ENCODE results near the gene SYT15B.
"Not testable (repeated sequence)": the region's sequence is repeated elsewhere in the genome, so short reads cannot be mapped to it uniquely, and the experiment has no call there.

The SYT15B gene

DNA sequence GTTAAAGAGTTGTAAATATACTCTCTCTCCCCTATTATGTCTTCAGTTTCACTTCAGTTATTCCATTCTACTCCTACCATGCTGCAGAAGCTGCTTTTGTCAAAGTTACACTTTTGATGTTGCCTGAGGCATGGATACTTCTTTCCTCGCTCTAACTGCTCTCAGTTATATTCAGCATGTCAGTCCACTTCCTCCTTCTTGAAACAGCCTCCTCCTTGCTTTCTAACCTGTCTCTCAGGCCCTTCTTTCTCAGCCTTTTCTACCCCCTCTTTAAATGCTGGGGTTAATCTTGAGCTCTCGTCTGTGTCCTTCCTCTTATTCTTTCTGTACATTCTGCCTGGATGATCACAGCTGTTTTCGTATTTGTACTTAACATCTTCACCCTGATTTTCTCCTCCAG is 40.0 kb downstream of the SYT15B start:
- H3K9ac ChIP-seq (ENCODE audit: low read depth, low read length); H3K36me3 ChIP-seq (ENCODE audit: insufficient read depth, low read length); H3K4me3 ChIP-seq (ENCODE audit: low read length); H3K27ac ChIP-seq (ENCODE audit: low read depth, low read length); H3K4me1 ChIP-seq (ENCODE audit: insufficient read depth, low read length); H3K27me3 ChIP-seq (ENCODE audit: insufficient read depth, low read length); H3K9me3 ChIP-seq (ENCODE audit: insufficient read depth, low read depth, low read length): not testable (repeated sequence)
- WGBS: no CpG with 5 or more reads among the region's 3 CpGs

DNA sequence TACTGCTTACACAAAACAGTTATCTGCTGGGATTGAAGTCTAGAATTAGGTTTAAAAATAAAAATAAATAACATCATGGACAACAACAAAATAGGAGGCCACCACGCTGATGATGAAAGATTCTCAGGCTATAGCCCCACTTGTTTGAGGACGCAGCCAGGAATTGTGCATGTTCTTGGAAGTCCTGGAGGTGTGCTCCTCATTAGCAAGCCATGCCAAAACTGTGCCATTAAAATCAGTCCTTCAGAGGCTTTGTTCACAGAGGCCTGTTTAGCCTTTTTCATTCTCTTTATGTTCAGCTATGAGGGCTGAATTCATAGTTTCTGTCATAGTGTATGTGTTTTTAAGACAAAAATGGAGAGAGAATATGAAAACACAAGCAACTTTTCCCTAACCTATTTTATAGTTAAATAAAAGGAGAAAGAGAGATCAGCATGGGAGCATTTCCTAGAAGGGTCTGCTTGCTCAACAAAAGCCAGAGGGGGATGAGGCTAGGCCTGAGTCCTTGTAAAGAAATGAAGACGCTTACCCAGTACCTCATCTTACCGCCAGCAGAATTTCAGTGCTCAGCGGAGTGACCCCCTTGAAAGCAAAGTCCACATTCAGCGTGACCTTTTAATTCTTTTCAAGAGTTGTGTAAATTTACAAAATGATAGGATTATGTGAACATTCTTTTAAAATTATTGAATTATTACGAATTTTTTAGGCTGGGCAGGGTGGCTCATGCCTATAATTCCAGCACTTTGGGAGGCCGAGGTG is 46.2 kb downstream of the SYT15B start:
- 100% methylated on average over 3 of the region's 8 CpGs for WGBS
- not testable (repeated sequence) for H3K4me3 ChIP-seq (ENCODE audit: low read length)

More for the DNA sequence above, 46.2 kb downstream of the SYT15B start:
- H3K4me1 ChIP-seq (ENCODE audit: insufficient read depth, low read length); H3K27me3 ChIP-seq (ENCODE audit: insufficient read depth, low read length); H3K36me3 ChIP-seq (ENCODE audit: insufficient read depth, low read length); H3K9ac ChIP-seq (ENCODE audit: low read depth, low read length); H3K27ac ChIP-seq (ENCODE audit: low read depth, low read length); H3K9me3 ChIP-seq (ENCODE audit: insufficient read depth, low read depth, low read length): not testable (repeated sequence)
